GM19240 (cell line): Measurements from ENCODE around the gene TEX35.

Source experiments
- DNase-seq: peaks from one replicate; pipeline ENCODE4 v3.0.0; 2011; ENCODE audit warnings: low spot score; ENCODE audit not compliant: insufficient read length

TEX35 gene

DNA sequence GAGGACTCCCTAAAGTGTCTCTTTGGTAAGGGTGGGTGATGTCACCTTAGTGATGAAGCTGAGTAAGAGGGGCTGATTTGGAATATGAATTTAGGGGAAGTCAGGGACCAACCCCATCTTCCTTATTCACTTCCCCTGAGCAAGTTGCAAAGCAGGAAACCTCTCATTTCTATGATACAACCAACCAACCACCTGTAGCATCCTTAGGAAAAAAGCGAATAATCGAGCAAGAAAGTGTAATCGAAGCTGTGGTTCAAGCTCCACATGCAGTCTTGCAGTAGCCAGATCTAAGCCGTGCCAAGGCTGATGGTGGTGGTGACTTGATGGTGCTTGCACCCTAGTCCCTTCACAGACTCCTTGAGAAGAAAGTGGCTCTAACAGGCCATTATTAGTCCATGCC lies 3.2 kb downstream of the TEX35 start:
- DNase-seq, result no peak

GRCh38 chr1:178518894-178519293 lies 6.0 kb downstream of the TEX35 start:
- DNase-seq, result no peak

DNA sequence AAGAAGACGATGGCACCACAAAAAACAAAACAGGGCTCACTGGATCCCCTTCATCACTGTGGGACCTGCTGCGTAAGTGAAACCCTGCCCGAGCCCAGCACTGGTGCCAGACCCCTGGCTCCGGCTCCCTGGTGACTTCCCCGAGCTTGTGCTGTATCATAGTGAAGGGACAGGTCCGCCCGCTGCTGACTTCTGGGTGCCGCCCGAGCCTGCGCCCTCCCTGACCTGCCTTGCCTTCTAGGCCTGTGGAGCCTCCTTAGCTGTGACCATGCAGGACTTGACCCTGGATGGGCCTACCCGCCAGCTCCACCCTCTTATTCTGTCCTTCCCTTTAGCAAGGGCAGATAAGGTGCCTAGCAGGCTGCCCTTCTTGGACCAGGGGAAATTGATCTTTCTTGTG lies 7.9 kb downstream of the TEX35 start:
- DNase-seq, result no peak

DNA sequence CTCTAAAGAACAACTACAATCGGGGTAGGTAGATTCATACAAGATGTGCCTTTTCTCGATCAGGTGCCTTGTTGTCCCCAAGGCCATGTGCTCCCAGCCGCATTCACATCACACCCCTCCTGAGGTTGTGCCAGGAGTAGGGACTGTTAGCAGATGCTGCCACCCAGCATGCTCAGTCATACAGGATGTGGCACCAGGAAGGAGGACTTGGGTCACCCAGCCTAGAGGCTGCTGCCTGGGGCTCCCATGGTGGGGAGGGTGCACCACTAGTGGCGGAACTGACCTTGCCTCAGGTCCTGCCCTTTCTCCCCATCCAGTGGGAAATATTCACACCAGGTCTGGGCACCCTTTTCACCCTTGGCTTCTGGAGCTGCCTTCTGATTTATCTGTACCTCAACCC lies 8.3 kb downstream of the TEX35 start:
- DNase-seq, result no peak

DNA sequence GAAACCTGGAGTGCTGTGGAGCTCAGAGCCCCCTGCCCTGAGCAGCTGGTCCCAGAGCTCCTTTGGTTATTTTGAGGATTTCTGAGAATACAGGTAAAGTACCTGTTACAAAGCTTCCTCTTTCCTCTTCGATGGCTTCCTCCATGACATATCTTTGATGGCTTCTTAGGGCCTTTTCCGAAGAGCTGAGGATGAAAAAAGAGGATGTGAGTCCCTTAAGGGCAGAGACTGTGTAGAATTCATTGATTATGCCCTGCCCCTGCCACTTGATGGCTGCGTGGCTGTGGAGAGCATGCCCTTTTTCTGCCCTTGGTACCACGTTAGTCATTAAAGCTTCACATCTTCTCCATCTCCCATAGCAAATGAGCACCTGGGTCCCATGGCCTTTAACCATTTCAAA lies 14.2 kb downstream of the TEX35 start:
- DNase-seq, result no peak

GRCh38 chr1:178528228-178528952 lies 15.5 kb downstream of the TEX35 start:
- no peak for DNase-seq

DNA sequence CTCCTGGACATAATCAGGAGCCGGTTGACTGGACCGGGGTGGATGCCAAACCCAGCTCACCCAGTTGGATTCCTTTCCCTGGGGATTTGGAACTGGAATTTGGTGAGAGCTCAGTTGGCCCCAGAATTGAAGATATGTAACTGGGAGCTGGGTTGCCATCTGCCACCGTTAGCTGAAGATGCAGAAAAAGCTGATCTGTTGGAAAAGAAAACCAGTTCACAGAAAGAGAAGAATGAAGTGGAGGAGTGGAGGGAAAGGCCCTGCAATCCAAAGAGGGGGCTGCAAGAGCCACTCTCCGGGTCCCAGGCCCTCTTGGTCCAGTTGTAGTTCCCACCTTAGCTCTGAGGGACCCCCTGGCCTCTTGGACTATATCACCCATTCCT lies 16.0 kb downstream of the TEX35 start:
- DNase-seq, result no peak

- DNase-seq, result no peak
Measured at GRCh38 chr1:178529364-178530036, 16.6 kb downstream of the TEX35 start.

DNA sequence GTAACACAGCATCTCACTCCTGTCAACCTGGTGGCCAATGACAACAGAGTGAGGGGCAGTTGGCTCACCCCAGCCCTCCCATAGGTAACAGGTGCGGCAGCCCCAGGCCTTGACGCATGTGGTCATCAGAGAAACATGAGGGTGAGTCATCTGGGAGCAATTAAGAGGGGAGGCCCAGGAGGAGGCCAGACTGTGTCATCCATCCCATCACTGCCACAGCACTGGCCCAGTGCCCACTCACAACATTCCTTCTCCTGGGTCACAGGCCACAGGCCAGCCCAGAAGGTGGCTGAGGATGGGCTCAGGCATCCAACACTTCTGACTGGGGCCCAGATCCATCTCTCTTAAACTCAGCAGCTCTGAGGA lies 17.1 kb downstream of the TEX35 start:
- DNase-seq, result no peak

DNA sequence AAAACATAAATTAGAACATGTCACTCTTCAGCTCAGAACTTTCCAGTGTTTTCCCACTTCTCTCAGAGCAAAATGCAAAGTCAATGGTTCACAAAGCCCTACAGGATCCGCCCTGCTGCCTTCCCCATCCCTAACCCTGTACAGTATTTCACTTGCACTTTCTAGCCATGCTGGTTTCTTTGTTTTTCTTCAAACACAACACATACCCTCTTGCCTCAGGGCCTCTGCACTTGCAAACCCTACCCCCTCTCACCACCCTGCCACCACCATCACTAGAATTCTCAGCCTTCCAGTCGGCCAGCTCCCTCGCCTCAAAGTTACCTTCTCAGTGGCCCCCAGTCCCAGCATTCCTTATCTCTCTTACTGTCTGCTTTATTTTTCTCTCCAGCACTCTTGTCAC lies 17.6 kb downstream of the TEX35 start:
- DNase-seq, result no peak

- no peak for DNase-seq
Measured at GRCh38 chr1:178531887-178532286, 19.0 kb downstream of the TEX35 start.

DNA sequence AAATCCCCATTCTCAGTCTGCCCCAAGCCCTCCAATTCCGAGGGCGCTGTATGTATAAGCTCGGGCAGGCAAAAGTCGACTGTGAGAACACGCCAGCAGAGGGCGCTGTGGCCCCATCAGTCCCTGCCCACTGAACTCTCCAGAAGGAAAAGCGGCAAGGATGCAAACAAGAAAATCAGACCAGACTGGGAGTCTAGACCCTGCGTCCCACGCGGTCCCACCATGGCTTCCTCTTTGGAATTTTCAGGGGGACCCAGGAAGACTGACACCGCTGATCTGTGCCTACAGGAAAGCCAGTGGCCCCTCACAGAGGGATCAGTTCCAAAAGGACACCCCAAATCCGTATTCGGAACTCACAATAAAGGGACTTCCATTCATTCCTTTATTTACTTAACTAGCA lies 19.5 kb downstream of the TEX35 start:
- peak; percentile 77 for DNase-seq

GRCh38 chr1:178533121-178533946 lies 20.4 kb downstream of the TEX35 start:
- DNase-seq, result no peak

GRCh38 chr1:178534137-178534868 lies 21.4 kb downstream of the TEX35 start:
- DNase-seq, result no peak

GRCh38 chr1:178536329-178536728 lies 23.4 kb downstream of the TEX35 start:
- no peak for DNase-seq

- no peak for DNase-seq
Measured at GRCh38 chr1:178536844-178537371, 24.0 kb downstream of the TEX35 start.

DNA sequence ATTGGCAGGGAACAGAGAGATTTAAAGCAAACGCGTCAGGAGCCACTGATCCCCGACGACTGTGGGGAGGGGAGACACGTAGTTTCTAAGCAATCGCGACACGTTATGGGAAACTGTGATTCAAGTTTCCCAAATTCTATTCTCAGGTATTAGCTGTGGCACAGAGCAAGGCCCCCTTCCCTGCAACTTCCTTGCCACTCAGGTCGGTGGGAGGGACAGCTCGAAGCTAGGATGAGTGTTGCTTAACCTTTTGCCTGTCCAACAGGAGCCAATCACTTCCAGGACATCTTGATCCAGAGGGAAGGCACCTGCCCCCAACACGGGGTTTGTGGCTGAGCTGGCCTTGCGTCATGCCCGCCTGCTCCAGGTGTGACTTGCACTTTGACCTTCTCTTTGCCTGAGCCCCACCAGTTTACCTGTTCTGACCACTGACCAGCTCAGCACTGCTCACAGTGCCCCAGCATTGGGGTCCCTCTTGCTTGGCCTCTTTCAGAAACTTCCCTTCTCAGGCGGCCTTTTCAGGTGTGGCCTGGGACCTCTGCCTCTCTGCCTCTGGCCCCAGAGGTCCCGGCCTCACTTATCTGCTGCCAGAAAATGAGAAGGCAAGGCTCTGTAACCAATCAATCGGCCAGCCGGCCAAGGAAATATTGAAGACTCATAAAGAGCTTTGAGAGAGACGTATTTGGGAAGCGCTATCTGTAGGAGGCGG lies 24.6 kb downstream of the TEX35 start:
- DNase-seq, result no peak

DNA sequence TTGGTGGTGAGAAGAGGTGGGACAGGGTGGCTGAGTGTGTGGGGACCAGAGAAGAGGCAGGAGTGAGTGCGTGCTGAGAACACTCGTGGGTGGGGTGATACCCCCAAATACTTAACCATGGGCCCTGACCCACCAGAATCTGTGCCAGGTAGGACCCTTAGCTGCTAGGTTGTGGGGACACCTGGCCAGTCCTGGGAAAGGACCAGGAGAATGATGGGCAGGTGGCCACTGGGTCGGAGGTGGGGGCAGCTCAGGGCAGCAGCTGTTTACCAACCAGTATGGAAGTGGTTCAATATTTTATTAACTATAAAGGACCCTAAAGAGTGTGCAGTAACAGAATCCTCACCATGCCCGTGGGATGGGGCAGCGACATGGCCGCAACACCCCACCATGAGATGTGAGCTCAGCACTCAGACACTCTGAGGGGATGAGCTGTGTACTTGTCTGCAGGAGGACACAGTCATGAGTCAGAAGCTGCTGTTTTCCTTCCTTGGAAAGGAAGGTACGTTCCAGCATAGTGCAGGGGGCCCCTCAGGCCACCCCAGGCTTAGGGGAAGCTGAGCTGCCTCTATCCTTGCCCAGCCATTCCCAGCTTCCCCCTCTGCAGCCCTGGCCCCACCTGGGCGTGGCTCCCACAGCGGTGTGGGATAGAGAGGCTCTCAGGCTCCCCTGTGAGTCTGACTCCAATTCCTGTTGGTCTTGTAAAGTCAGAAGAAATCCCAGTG lies 25.4 kb downstream of the TEX35 start:
- no peak for DNase-seq

GRCh38 chr1:178539291-178539690 lies 26.4 kb downstream of the TEX35 start:
- DNase-seq, result no peak

GRCh38 chr1:178540204-178540603 lies 27.3 kb downstream of the TEX35 start:
- no peak for DNase-seq
